HG03196 (cell line): ENCODE data around the gene C15orf39.
"Not testable (repeated sequence)": the region's sequence is repeated elsewhere in the genome, so short reads cannot be mapped to it uniquely, and the experiment has no call there.

Source experiments
- ATAC-seq: cut with Tn5 transposase; IDR thresholded peaks from one replicate; pipeline ENCODE4 v1.9.1; 2021; ENCODE audit not compliant: unreplicated experiment

Gene C15orf39

DNA sequence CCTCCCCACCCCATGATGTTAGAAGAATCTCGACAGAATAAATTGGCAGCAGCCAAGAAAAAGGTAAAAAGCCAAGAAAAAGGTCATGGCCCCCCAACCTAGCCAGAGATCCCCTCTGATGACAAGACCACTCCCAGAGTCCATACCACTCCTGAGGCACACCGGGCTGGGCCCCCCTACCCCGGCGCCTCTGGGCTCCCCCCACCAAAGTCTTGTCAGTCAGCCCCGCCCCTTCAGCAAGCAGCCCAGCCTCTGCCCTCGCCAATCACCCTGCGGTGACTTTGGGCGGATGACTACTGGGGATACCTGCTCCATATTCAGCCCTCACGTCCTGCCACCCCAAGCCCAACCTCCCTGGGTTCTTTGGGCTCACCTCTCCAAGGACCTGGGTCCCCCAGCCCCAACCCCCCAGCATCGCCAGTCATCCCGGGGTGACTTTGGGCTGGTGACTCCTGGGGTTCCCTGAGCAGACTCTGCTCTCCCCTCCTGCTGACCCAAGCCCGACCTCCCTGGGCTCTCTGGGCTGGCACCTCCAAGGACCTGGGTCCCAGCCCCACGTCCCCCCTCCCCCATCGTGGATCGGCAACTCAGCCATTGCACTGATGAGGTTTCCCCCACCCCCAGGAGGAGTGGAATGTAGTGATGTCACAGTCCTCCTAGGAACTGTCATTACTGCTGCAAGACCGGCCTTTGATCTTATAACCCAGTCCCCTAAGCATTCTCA, 57.1 kb downstream of the C15orf39 start:
- ATAC-seq = not testable (repeated sequence)

DNA sequence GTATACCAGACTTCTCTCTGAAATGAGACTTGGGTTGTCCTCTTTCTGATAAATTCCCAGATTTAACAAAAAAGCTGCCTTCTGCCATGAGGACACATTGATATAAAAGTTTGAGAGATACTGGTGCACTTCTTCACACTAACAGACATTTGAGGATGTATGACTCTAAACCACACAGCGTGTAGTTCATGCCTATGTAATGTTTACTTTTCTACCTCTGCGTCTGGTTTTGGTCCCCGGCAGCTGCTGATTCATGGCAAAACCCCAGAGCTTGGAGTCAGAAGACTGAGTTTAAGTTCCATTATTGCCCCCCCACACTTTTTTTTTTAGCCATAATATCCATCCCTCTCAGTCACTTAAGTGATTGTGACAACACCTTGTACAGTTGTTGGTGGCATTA, 58.2 kb downstream of the C15orf39 start:
- not testable (repeated sequence) for ATAC-seq
